ENCODE data around the gene PKDREJ. TPM values are rescaled to one million over a fixed set of nuclear protein-coding genes. Genes with fewer than 3 reads are reported as not detected.

Gene PKDREJ
- total and polyA plus RNA-seq, 8 donors = under 0.01 to 0.10 (median 0.06) TPM; not detected in 5

DNA sequence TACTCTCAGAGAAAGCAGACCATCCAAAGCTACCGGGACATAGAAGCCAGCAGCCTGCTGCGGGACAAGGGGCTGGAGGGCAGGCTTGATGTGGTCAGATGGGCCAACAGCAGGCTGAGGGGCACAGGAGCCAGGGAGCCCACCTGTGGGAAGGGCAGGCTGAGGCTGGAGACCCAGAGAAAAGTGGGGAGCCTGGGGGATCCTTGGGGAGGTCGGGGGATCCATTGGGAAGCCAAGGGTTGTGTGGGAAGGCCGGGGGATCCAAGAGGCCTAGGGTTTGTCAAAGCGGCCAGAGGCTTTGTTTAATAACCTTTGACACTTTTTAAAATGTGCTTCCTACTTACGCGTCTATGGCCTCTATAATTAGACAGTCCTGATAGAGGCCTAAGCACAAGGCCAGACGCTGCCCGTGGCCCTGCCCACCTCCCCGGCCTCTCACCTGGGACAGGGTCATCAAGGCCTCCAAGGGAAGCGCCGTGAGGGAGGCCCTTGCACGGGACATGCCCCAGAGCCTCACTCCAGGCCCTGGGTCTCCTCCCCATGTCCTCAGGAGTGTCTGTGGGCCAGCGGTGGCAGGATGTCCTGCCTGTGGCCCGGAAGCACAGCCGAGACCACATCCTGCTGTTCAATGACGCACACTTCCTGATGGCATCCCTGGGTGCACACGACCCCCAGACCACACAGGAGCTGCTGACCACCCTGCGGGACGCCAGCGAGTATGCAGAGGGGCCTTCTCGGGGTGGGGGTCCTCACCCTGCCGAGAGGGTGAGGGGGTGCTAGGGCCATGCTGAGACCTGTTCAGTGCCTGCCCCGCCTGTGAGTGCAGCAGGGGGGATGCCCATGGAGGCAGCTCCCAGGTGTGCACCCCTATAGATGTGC lies 25.0 kb upstream of the PKDREJ start:
- peak overlapping the region; percentile 25 to 75 (median 65) for H3K27ac ChIP-seq
- intact Hi-C loops (cut with DNase I; ENCODE audit: low total_unique reads) = no loop called here
- peak in 2 of 3 donors; percentile 39 to 66 for TF ChIP-seq POLR2AphosphoS5 (IDR thresholded peaks at IDR 0.05)
- TF ChIP-seq, protein P1, sequence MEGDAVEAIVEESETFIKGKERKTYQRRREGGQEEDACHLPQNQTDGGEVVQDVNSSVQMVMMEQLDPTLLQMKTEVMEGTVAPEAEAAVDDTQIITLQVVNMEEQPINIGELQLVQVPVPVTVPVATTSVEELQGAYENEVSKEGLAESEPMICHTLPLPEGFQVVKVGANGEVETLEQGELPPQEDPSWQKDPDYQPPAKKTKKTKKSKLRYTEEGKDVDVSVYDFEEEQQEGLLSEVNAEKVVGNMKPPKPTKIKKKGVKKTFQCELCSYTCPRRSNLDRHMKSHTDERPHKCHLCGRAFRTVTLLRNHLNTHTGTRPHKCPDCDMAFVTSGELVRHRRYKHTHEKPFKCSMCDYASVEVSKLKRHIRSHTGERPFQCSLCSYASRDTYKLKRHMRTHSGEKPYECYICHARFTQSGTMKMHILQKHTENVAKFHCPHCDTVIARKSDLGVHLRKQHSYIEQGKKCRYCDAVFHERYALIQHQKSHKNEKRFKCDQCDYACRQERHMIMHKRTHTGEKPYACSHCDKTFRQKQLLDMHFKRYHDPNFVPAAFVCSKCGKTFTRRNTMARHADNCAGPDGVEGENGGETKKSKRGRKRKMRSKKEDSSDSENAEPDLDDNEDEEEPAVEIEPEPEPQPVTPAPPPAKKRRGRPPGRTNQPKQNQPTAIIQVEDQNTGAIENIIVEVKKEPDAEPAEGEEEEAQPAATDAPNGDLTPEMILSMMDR (IDR thresholded peaks at IDR 0.05) = no peak
- peaks cover 0 to 18% (median 9%) of the 10 kb centered on the region in 4 donors for H3K4me1 ChIP-seq
- peaks cover 0 to 12% (median 5%) of the 10 kb centered on the region in 4 donors for H3K9me3 ChIP-seq
- peak; percentile 47 to 60 for DNase-seq
- H3K4me3 ChIP-seq = peak overlapping the region in 3 of 4 donors; percentile 23 to 28 (median 27)
- WGBS, 5 donors = 70 to 79% (median 76%) methylated on average over 11 to 24 of the region's 24 CpGs
- peaks cover 64 to 100% (median 100%) of the 10 kb centered on the region in 4 donors for H3K36me3 ChIP-seq
- no peaks in the 10 kb centered on the region for H3K27me3 ChIP-seq

DNA sequence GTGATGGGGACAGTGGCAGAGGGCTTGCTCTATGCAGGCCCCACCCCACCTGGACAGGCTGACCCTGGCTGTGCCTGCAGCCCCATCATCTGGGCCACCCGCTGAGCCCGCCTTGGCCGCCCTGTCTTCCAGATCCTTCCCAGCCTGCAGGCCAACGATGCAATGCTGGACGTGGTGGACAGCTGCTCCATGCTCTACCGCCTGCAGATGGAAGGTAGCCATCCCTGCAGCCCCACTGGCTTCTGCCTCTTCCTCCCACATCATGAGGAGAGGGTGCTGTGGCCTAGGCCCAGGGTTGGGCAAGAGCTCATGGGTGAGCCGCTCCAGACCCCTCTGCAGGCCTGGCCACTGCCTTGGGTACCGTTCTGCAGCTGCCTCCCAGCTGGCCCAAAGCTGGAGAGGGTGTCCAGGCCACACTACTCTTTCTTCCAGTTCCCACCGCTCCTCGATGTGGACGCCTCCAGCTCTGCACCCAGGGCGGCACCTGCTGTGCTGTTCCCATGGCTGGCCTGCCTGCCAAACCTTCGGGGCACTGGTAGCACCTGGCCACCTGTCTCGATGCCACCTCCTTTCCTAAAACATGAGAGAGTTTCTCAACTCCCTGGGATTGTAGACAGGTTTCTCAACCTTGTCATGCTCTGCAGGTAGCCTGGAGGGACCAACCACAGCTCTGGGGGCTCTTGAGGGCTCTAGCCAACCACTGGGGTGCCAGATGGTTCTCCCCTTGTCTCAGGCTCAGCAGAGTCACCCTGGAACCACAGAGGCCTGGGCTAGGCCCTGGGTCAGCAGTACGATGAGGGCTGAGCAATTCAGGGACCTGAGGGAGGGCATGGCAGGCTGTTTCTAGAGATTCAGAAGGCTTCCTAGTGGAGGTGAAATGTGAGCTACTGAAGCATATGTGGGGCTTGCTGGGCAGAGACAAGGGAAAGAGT lies 24.1 kb upstream of the PKDREJ start:
- Histone ChIP-seq H3K4me3 (peak overlapping the region in 3 of 4 donors; percentile 23 to 28 (median 27)), H3K27ac (peak overlapping the region in 4 of 5 donors; percentile 64 to 75 (median 68)), H3K4me1 (peaks cover 0 to 18% (median 9%) of the 10 kb centered on the region in 4 donors), H3K36me3 (peaks cover 66 to 100% (median 100%) of the 10 kb centered on the region in 4 donors), H3K9me3 (peaks cover 0 to 12% (median 5%) of the 10 kb centered on the region in 4 donors), H3K27me3 (no peaks in the 10 kb centered on the region)
- DNase-seq = no peak
- WGBS, 5 donors = 88 to 95% (median 90%) methylated on average over 15 of the region's 15 CpGs
- intact Hi-C loops (cut with DNase I; ENCODE audit: low total_unique reads) = no loop called here
- TF ChIP-seq, protein P1 (IDR thresholded peaks at IDR 0.05) = no peak
- no peak for TF ChIP-seq POLR2AphosphoS5 (IDR thresholded peaks at IDR 0.05)
- no peak for TF ChIP-seq EP300 (IDR thresholded peaks at IDR 0.05)
- no peak for TF ChIP-seq POLR2A (IDR thresholded peaks at IDR 0.05)

DNA sequence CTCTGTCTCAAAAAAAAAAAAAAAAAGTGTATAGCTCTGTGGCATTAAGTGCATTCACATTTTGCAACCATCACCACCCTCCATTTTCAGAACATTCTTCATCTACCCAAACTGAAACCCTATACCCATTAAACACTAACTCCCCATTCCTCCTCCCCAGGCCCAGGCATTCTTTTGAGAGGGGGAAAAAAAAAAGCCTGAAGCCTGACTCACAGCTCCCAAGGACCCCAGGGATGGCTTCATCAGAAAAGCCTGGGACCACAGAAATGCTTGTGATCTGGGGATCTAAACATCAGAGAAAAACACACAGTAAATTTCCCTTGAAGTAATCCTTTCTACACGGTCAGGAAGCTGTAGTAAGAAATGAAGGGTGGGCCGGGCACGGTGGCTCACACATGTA lies 22.9 kb upstream of the PKDREJ start:
- intact Hi-C loops (cut with DNase I; ENCODE audit: low total_unique reads) = no loop called here
- Histone ChIP-seq H3K27me3 (no peaks in the 10 kb centered on the region), H3K4me3 (no peak overlapping the region), H3K27ac (no peak overlapping the region), H3K36me3 (peaks cover 72 to 100% (median 100%) of the 10 kb centered on the region in 4 donors), H3K9me3 (no peaks in the 10 kb centered on the region), H3K4me1 (peaks cover 0 to 18% (median 9%) of the 10 kb centered on the region in 4 donors)
- no peak for TF ChIP-seq POLR2A (IDR thresholded peaks at IDR 0.05)
- TF ChIP-seq, protein P1 (IDR thresholded peaks at IDR 0.05) = no peak
- TF ChIP-seq EP300 (IDR thresholded peaks at IDR 0.05) = no peak
- TF ChIP-seq POLR2AphosphoS5 (IDR thresholded peaks at IDR 0.05) = no peak
- no peak for DNase-seq
- 92 to 98% (median 95%) methylated on average over 3 of the region's 3 CpGs for WGBS, 5 donors

All from stomach (tissue), 9 donors.